Activated T-helper 1 cell treated with anti-CD3 and anti-CD28 coated beads, Interleukin-2, amount 50 U/mL, for 16 hours (primary cell): ENCODE measurements around the gene VSIG4.
A peak's percentile ranks its signal among the peaks of the same experiment; 100 is the strongest.
"Not testable (repeated sequence)": the region's sequence is repeated elsewhere in the genome, so short reads cannot be mapped to it uniquely, and the experiment has no call there.

ENCODE experiments used
- DNase-seq, 2 donors: peaks; one replicate each; pipeline ENCODE4 v3.0.0-alpha.2; 2020; ENCODE audit warnings: low read depth in 1 of 2, low spot score in 1 of 2

The VSIG4 gene

DNA sequence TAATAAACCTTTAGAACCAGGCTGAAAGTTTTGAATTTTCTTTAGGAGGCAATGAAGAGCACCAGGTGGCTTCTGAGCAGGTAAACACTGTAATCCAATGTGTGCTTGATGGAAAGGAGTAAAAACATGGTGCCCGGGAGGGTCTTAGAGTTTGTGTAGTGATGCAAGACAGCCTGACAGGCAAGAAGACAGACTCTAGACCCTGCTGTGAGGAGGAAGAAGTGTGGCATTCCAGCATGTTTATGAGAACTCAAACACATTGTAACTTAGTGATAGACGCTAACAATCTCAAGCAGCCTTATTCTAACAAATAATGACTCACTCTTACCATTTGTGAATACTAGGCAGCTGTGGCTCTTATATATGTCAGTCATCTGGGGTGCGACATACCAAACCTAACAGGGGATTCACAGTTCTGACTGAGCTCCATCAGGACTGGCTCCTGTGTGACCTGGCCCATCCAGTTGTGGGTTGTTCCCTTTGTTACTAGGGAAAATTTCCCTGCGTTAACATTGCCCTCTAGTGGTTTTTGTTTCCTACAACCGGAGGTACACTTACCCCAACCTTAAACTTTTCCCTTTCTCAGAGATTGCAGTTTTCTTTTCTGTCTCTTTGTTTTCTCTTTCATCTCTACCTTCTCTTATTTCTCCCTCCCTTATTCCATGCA is 53.8 kb downstream of the VSIG4 start:
- DNase-seq = peak in 1 of 2 donors; percentile 19

GRCh38 chrX:65985211-65985610 is 54.7 kb downstream of the VSIG4 start:
- no peak for DNase-seq

DNA sequence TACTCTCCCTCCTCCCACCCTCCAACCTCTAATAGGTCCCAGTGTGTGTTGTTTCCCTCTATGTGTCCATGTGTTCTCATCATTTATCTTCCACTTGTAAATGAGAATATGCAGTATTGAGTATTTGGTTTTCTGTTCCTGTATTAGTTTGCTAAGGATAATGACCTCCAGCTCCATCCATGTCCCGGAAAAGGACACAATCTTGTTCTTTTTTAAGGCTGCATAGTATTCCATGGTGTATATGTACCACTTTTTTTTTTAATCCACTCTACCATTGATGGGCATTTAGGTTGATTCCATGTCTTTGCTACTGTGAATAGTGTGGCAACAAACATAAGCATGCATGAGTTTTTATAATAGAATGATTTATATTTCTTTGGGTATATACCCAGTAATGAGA is 62.7 kb downstream of the VSIG4 start:
- not testable (repeated sequence) for DNase-seq

GRCh38 chrX:65976161-65976560 is 63.7 kb downstream of the VSIG4 start:
- no peak for DNase-seq

DNA sequence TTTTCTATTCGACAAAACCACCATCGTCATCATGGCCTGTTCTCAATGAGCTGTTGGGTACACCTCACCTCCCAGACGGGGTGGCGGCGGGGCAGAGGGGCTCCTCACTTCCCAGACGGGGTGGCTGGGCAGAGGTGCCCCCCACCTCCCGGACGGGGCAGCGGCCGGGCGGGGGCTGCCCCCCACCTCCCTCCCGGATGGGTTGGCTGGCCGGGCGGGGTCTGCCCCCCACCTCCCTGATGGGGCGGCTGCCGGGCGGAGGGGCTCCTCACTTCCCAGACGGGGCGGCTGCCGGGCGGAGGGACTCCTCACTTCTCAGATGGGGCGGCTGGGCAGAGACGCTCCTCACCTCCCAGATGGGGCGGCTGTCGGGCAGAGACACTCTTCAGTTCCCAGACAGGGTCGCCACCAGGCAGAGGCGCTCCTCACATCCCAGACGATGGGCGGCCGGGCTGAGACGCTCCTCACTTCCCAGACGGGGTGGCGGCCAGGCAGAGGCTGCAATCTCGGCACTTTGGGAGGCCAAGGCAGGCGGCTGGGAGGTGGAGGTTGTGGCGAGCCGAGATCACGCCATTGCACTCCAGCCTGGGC is 64.6 kb downstream of the VSIG4 start:
- not testable (repeated sequence) for DNase-seq
